Measurements from ENCODE around the gene EPS8. TPM values are rescaled to one million over a fixed set of nuclear protein-coding genes. Genes with fewer than 3 reads are reported as not detected.

EPS8 gene
- total RNA-seq, 1 donor from 2014 or later: 117 TPM

GRCh38 chr12:15597125-15597830 is 191.9 kb downstream of the EPS8 start:
- intact Hi-C loops (cut with DNase I): no loop called here
- DNase-seq (ENCODE audit: low spot score) (no peak), ATAC-seq (no peak)

DNA sequence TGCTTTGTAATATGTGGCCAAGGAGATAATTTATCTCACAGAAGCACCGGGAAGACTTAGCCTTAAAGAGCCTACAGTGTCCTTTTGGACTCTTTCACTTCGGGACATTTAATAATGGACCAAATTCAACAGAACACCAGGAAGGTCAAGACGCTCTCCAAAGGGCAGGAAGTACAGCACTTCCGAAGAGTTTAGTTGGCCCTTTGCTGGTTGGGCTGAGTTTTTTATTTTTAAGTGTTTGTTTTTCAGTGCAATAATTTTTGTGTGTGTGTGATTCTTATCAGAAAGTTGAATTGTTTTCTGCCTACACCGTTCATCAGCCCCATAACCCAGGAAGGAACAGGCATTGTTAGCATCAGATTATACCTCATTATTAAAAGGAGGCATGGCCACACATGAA is 193.0 kb downstream of the EPS8 start:
- intact Hi-C loops (cut with DNase I): no loop called here
- DNase-seq (ENCODE audit: low spot score) (no peak), ATAC-seq (peak; percentile 31)

- ATAC-seq: no peak
- intact Hi-C loops (cut with DNase I): loop anchor here (5.0 kb wide), 1 partner anchor 264 kb away; no protein-coding TSS in a partner anchor
- DNase-seq (ENCODE audit: low spot score): no peak
These were observed 196.3 kb downstream of the EPS8 start for GRCh38 chr12:15592934-15593333.

DNA sequence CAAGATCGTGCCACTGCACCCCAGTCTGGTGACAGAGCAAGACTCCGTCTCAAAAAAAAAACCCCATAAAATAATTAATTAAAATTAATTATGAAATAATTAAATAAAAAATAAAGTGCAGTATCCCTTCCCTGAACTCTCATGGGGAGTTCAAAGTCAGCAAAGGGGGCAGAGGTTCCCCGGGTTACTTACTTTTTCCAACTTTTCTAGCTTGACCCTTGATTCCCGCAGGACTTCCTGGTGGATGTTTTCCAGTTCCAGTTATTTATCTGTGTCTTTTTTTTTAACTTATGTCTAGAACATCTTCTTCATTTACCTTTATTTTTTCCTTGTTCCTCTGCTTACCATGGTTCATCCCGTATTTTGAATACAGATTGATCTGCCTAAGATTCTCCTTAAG is 197.4 kb downstream of the EPS8 start:
- ATAC-seq (no peak), DNase-seq (ENCODE audit: low spot score) (no peak)
- intact Hi-C loops (cut with DNase I): loop anchor here (5.0 kb wide), 1 partner anchor 265 kb away; no protein-coding TSS in a partner anchor

GRCh38 chr12:15590180-15590826 is 198.9 kb downstream of the EPS8 start:
- intact Hi-C loops (cut with DNase I): loop anchor here (5.0 kb wide), 1 partner anchor 267 kb away; no protein-coding TSS in a partner anchor
- DNase-seq (ENCODE audit: low spot score): no peak
- ATAC-seq: peak; percentile 89

DNA sequence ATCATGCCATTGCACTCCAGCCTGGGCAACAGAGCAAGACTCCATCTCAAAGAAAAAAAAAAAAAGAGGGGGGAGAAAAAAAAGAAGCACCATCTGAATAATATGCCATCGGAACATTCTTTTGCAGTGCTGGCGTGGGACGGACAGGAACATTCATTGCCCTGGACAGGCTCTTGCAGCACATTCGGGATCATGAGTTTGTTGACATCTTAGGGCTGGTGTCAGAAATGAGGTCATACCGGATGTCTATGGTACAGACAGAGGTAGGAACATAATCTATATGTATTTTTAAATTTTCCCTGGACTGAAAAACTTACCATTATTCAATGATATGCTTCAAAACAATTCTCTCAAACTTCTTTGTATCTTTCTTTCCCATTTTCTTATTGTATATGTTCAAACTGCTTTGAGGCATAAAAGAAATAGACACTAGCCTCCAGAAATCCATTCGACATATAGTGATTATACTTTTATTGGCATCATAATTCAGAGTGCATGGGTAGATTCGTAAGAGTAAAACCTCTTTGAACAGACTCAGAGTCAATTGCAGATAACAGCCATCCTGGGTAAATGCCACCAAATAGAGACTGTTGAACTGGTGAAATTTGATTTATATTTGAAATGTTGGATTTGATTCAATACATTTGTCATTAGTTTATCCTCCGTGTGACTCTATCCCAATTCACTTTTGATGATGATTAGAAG is 199.7 kb downstream of the EPS8 start:
- intact Hi-C loops (cut with DNase I): loop anchor here (5.0 to 10.0 kb wide), 2 partner anchors 268 to 315 kb away; no protein-coding TSS in a partner anchor
- DNase-seq (ENCODE audit: low spot score): no peak
- no peak for ATAC-seq

DNA sequence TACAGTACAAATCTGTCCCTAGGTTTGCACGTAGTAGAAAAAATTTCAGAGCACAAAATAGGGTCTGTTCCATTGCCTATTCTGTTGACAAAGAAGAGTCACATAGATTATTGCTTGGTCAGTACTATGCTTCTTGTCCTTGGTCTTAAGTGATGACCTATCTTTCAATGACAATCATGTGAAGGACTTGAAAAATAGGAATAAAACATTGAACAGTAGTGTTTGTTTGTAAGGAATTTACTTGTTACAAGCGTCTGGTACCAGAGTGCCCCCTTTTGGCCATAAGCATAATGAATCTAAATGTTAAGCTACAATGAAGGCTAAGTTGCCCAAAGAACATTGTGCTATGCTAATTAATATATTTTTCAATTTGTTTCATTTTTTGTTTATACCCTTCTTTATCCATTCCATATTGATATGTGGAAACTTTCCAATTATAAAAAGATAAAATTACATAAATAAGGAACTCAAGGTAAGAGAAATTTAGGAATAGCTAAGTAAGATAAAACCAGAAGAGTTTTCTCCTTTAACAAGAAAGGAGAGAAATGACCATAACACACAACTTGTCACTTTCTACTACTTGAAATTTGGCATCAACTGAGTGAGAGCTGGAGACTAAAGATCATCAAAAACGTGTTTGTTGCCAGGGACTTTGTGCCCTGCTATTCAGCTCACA is 204.7 kb downstream of the EPS8 start:
- intact Hi-C loops (cut with DNase I): loop anchor here (10.0 kb wide), 1 partner anchor 310 kb away; no protein-coding TSS in a partner anchor
- DNase-seq (ENCODE audit: low spot score) (no peak), ATAC-seq (peak; percentile 61)

- ATAC-seq (no peak), DNase-seq (ENCODE audit: low spot score) (no peak)
- intact Hi-C loops (cut with DNase I): loop anchor here (10.0 kb wide), 1 partner anchor 309 kb away; no protein-coding TSS in a partner anchor
These were observed 205.4 kb downstream of the EPS8 start for GRCh38 chr12:15583804-15584203.

GRCh38 chr12:15581006-15581405 is 208.2 kb downstream of the EPS8 start:
- ATAC-seq (no peak), DNase-seq (ENCODE audit: low spot score) (no peak)
- intact Hi-C loops (cut with DNase I): loop anchor here (10.0 kb wide), 1 partner anchor 306 kb away; no protein-coding TSS in a partner anchor

DNA sequence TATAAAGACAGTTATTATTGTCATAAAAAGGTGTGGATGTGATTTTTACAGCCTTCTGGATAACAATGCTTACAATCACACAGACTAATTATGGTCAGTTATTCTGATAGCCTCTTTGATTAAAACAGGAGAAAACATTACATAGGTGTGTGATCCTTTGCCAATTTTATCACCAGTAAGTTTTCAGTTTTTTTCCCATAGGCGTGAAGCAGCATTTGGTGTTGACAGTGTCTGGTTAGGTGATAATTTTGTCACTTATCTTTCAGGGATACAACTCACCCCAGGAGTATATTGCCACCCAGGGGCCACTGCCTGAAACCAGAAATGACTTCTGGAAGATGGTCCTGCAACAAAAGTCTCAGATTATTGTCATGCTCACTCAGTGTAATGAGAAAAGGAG is 208.8 kb downstream of the EPS8 start:
- ATAC-seq (no peak), DNase-seq (ENCODE audit: low spot score) (no peak)
- intact Hi-C loops (cut with DNase I): loop anchor here (10.0 kb wide), 1 partner anchor 306 kb away; no protein-coding TSS in a partner anchor

- no peak for ATAC-seq
- DNase-seq (ENCODE audit: low spot score): no peak
- intact Hi-C loops (cut with DNase I): no loop called here
These were observed 213.3 kb downstream of the EPS8 start for GRCh38 chr12:15575671-15576541.

DNA sequence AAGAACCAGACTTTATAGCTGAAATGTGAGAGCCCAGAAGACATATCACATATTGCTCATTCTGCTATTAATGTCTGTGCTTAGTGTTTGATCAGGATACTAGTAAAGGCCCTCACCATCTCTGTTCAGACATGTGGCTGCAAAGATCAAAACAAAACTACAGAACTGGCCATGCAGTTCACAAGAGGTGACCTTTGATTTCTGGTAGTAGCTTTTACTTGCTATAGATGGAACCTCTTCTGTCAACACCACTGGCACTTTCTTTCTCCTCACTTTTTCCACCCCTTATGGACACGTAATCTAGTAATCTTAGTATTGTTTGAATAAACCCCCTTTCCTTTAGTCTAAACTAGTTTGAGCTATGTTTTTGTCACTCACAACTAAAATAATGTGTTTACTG is 214.8 kb downstream of the EPS8 start:
- no peak for DNase-seq (ENCODE audit: low spot score)
- ATAC-seq: no peak
- intact Hi-C loops (cut with DNase I): no loop called here

Other genes starting within 250 kb of the EPS8 start
- gene STRAP, start 93.0 kb upstream of the EPS8 start, total RNA-seq: 69.6 TPM
- 35.3 TPM for gene DERA, start 121.9 kb upstream of the EPS8 start, total RNA-seq